HG03432 (cell line): Measurements from ENCODE around the gene ELMO1.

Source experiments
- ATAC-seq: cut with Tn5 transposase; IDR thresholded peaks from one replicate; pipeline ENCODE4 v1.9.1; 2021; ENCODE audit warnings: mild to moderate bottlenecking, moderate library complexity; ENCODE audit not compliant: unreplicated experiment

The ELMO1 gene

DNA sequence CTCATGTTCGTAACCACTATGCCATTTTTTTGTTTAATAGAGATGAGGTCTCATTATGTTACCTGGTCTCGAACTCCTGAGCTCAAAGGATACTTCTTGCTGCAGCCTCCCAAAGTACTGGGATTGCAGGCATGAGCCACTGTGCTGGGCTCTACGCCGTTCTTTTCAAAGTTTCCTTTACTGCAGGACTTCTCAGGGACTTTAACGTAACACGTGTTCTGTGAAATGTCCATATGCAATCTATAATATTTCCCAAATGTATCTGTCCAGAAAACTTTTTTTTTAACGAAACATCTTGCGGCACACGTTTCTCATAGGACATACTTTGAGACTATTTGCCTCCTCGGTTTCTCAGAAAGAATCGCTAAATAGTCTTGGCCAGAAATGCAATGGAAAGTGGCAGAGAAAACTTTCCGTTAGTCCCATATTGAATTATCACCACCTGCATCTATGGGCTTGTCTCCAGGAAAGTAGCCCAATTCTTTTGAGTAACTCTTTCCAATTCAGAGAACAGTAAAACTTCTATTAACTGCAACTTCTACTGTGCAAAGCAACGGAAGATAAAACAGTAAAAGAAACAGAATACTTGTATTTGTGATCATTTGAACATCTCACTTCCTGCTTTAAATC lies 96.3 kb downstream of the ELMO1 start:
- no peak for ATAC-seq

DNA sequence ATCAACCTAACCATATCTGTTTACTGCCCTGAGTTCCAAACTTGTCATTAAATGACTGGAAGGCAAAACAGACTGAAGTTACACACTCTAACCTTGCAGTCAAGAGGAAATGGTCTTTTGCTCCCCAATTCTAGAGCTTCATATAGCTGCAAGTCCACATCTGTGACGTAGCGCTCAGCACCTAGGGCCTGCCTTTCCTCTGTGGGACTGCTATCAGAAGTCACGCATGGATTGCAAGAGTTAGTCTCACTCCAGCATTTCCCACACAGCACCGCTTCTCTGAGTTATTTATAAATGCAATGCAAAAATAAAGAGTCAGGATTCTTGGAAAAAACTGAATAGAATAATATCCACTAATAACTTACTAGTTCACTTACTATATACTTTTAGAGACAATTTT lies 96.9 kb downstream of the ELMO1 start:
- no peak for ATAC-seq

DNA sequence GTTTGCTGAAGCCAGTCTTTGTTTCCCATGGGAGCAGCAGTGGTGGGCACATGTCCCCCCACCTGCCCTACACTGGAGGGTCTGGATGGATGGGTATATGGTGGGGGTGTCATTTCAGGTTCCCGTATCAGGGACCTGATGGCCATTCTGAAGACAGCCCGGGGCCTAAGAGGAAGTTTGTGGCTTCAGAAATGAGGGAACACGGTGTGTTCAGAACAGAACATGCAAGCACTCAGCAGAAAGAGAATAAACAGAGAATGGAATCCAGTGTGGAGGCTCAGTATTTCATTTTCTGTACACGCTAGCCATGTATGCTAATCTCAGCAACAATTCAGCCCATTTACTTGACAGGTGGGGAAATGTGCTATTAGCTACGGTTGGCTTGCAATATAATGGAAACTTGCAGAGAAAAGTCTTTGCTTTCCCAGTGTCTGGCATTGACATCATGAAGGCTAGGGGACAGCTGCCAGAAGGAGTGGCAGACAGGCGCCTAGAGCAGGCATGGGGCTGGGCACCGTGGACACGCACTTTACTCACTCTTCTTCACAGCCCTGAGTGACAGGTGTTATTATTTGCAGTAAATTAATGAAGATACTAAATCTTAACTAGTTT lies 98.6 kb downstream of the ELMO1 start:
- no peak for ATAC-seq

DNA sequence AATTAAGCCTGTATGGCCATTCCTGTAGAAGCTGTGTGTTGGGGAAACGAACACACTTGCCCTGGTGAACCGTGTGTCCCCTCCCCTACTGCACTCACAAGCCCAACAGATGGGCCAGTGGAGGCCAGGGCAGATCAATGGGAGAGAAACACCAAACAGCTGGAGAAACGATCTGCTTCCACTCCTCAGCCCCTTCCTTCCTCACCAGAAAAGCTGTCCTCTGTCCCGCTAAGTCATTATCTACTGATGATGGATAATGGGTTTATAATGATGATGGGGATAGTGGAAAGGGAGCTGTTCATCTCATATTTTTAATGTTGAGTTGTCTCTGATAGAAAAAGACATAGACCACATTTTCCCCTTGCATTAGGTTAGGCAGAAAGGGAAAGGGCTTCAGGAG lies 99.7 kb downstream of the ELMO1 start:
- ATAC-seq = no peak

DNA sequence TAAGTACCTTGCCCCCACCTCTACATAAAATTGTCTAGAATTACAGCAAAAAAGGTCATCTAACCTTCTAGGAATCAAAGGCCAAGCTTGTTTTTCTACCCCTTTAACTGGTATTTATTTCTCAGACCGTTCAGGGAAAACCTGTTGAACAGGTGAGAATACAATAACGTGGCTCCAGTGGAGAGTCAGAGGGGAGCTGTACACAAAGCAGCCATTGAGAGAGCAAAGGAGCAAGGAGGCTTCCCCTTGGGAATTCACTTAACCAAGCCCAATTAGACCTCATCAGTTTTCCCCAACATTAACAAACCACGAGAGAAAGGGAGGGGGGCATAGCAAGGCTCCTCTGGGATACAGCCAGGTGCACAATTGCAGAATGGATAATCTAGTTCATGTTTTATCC lies 101.9 kb downstream of the ELMO1 start:
- ATAC-seq = no peak

DNA sequence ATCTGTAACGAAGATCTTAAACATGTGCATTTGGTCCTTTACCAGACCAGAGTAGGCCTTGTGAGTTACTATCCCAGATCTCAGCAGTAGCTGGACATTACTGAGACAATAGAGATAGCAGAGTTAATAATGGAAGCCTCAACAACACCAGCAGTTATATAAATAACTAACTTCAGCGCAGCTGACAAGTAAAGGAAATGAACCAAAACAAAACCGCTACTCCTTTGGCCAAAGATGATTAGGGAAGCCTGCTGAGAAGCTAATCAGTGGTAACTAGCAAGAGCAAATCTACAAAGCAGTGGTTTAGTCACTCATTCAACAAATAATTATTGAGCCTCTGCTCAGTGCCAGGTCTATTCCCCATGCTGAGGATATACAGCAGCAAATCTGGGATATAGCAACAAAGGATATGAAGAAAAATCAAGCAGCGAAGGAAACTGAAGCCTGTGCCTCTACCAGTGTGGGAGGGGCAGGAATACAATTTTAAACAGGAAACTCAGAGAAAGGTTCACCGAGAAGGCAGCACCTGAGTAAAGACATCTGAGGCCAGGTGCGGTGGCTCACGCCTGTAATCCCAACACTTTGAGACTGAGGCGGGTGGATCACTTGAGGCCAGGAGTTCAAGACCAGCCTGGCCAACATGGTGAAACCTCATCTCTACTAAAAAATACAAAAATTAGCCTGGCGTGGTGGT lies 103.6 kb downstream of the ELMO1 start:
- ATAC-seq = peak; percentile 32

DNA sequence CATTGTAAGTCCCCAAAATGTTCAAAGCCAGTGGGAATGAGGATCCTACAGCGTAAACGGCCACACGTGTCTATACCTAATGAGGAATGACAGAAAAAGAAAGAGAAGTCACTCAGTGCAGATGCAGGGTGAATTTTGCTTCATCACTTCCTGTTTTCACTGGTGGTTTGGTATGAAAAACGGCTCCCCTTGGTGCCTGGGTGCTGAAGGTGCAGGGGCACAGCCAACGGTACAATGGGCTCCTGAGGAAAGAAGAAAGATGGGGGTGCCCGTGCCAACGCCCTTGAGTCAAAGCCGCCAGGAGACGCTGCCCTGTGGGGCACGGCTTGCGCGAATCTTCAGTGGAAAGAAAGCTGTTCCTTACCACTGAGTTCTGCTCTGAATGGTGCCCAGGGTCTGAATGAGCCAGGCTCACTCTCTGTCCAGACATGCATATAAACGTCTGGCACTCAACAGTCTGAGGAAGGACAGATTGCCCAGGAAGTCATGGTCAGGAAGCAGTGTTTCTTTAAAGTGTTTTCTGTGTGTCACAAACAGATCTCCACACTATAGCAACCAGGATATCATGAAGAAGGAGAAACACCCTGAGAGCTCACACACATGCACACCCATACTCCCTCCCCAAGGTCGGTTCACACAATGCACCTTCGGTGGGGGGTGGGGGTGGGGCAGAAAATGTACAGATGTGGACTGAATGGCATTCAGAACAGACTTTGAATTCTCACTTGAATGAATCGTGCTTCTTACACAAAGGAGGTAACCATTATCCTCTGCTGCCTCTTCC lies 105.8 kb downstream of the ELMO1 start:
- peak; percentile 70 for ATAC-seq

DNA sequence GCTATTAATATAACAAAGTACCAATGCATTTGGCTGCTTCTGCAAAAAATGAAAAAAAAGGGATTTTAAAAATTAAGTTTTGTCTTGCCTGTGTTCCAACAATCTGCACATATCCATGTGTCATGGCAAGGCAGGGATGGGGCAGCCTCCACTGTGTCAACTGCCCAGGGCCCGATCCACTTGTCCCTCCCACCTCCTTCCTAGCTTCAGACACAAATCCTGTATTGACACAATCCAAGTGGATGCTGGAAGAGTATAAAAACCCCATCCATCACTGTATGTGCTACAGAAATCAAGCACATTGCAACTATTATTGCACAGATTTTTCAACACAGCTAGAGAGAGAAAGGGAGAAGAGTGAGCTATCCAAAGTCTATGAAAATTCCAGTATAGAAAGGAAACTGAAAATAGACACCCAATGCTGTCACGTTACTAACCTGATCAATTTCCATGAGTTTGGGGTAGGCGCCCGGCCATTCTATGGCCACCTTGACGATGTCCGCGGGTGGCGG lies 106.4 kb downstream of the ELMO1 start:
- ATAC-seq = no peak

DNA sequence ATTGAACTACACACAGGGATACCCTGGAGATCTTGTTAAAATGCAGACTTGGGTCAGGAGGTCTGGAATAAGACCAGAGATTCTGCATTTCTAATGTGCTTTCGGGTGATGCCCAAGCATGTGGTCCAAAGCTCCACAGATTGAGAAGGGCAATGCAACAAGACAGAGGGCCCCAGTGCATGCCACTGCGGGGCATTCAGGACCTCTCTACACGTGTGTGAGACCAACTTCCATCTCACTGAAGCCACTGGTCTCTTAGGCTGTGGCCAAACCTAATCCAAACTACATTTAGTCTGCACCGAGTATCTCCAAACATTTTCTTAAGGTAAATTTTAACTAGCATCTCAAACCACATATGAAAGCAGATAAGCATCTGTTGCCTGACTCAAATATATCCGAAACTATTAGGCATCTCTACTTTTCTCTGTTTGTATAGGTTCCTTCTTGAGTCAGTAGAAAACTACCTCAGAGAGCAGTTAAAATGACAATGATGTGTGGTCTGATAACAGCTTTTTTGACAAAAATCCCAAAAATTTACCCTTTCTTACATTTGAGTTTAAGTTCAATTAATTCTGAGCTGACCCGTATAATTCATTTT lies 107.5 kb downstream of the ELMO1 start:
- peak; percentile 49 for ATAC-seq

DNA sequence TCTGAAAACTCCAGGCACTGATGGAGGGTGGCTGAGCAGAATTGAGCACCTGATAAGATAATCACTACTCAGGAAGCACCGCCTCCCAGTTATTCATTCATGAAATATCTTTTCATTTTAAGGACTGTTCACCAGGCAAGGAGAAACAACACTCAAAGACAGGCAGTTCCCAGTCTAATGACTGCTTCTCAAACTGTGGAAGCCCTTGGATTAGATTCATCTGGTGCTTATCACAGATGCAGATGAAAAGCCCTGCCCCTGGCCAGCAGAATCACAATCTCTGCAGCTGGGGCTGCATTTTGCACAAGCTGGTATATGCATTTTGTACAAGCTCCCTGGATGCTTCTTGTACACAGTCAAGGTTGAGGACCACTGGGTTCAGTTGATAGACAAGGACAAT lies 109.7 kb downstream of the ELMO1 start:
- no peak for ATAC-seq

DNA sequence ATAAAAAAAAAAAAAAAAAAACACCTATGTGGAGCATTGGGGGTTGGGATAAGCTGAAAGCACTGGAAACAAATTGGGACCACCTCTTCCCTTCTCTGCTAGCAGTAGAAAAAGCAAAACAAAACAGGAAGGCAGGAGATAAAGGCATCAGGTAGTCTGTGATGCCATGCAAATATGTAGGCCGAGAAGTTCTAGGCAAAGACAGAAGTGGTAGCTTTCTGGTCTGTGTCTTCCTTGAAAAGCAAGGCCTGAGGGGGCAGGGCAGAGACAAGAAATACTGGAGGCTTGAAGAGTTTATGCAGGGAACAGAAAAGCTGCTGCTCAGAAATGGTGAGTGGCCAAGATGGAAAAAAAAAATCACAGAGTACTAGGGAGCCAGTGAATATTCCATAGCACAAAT lies 111.1 kb downstream of the ELMO1 start:
- ATAC-seq = no peak

DNA sequence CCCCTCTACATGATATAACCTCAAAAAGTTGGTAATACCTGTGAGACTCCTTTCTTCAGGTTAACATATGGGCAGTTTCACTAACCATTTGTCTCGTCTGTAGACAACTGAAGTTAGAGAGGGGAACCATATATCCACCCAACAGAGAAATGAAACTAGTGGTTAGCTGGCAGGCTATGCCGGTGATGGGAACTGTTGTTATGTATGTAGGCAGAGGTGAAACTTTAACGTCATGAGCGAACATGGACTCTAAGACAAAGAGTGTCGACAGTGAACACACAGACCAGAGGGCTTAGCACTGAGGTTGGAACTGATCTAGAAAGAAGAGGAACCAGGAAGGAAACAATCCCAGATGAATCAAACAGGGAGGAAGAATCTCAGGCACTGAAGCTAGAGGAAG lies 112.4 kb downstream of the ELMO1 start:
- peak; percentile 92 for ATAC-seq

DNA sequence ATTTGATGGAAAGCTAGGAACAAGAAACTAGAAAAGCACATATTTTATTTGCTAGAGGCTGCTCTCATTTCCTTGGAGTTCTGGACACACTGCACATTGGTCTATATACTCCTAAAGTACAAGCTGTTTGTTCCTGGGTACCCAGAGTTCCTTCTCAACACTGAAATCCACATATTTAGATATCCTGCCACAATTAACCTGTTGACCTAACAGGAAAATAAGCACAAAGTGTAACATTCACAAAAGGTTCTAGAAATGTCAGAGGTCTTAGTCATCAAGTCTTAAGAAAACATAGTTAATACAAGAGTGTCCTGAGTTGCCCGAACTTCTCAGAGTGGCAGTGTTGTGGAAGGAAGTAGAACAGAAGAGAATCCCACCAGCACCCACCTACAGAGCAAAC lies 115.6 kb downstream of the ELMO1 start:
- ATAC-seq = no peak

DNA sequence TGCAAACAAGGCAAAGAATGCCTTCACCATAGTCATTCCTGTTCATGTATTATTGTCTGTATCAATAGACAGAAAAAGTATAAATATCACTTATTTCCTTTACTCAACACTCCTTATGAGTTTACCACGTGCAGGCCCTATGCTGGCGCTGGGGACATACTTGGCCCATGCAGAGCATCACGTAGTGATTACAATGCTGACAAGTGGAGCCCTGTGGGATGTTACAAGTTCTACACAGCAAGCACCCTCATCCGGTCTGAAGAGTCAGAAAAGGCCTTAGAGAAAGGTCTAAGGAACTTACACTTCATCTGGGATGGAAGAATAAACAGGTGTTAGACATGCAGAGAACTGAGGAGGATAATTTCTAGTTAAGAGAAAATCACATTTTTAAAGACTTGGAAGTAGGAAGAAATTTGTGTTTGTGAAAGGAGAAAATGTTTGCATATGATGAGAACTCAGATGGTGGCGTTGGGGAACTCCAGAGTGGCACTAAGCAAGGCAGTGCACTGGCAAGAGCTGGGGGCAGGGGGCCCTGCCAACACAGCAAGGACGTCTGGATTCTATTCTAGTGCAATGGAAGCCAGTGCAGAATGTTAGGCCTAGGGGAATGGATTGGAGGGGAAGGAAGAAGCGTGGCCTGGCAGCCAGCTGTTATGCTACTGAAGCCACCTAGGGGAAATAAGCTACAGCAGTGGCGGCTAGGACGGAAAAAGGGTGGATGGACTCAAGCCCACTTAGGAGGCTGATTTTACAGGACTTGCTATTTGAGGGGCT lies 116.2 kb downstream of the ELMO1 start:
- no peak for ATAC-seq

DNA sequence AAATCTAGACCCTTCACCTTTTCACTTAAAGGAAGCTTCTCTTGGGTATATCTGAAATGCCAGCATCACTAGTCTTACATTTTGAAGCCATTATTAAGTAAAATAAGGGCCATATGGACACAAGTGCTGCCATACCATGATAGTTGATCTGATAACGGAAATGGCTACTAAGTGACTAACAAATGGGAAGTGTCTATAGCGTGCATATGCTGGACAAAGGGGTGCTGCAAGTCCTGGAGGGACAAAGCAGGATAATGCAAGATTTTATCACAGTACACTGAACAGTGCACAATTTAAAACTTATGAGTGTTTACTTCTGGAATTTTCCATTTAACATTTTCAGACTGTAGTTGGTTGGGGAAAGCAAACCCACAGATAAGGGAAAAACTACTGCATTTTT lies 117.9 kb downstream of the ELMO1 start:
- no peak for ATAC-seq

DNA sequence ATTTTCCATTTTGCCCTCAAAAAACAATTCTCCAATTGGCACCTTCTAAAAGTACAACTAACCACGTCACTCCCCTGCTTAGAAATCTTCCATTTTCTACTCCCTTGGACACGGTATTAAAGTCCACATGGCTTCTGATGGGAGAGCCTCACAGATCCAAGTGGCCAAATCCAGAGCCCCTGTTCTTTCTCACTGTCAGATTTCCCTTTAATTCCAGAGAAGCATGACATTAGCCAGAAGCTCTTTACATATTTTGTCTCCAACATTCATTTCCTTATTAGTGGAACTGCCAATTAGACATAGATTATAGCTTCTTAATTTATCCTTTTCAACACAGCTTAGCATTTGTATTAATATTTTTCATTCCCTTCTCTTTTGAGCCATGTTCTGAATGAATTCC lies 118.7 kb downstream of the ELMO1 start:
- ATAC-seq = no peak

DNA sequence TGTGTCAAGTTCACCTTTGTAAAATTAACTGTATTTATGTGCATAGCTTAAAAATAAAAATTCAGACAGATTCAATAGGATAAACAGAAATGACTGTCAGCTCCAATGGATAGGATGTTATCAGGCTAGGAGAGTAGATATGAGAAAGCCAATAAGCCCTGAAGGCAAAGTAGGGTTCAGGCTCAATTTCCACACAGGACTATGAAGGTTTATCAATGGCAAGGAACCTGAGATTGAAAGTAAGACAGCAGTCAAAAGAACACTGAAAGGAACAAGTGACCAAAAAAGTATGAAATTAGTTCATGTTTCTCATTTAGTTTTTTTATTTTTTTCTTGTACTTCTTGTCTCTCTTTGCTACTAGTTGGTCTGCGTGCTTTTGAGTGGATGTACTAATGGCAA lies 121.4 kb downstream of the ELMO1 start:
- ATAC-seq = no peak

DNA sequence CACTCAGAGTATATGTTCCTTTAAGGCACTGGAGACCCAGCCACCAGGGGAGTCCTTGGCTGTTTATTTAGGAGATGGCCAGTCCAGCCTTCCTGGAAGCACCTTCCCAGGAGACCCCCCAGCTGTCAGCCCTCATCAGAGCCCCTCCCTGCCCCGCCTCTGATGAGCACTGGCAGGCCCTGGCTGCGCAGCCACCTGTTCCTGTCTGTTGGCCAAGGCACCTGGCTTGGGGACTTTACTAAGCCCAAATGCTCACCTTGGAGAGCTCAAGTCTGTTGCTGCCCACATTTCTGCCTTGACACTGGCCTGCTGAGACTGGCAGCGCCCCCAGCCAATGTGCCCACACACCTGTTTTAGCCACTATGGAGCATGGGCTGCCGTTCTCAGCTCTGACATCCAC lies 124.7 kb downstream of the ELMO1 start:
- no peak for ATAC-seq

DNA sequence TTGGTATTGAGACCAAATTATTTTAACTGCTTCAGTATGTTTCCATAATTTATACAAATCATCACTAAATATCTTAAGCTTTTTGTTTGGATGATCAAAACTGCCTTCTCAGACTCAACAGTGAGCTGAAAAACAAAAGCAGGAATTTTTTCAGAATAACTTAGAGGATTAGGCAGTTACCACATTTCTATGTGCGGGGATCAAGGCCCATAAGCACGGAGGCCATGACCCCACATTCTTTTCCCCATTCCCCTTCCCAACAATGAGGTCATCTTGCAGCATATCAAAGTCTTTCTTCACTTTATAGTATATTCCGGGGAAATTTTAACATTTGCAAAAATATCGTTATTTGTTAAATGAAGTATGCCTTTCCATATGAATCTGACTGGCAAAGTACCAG lies 125.8 kb downstream of the ELMO1 start:
- ATAC-seq = no peak

DNA sequence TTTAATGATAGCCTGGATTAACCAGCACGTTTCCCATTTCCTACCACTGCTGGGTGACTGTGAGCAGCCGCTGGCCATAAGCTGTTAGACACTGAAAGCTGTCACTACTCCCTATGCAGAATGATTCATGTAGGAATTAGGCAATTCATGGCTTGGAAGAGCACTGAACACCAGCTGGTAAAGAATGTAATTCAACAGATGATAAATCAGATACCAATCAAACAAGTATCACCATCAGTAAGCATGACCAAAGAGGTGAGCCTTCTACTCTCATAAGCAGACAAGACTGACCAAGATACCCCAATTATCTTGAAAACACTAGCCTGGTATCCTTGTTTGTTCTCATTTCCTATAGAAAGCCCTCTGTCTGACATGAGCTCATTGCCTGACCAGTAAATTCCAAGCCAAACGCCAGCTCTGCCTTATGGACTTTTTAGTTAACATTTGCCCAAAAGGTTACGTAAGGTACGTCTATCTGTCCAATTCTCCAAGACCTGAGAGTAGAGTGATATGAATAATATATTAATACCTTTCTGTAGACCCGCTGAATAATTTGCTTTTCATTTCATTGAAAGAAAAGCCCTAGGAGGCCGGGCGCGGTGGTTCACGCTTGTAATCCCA lies 127.7 kb downstream of the ELMO1 start:
- no peak for ATAC-seq
